HG03469 (cell line): ENCODE results near the gene C1orf115.
"Not testable (repeated sequence)": the region's sequence is repeated elsewhere in the genome, so short reads cannot be mapped to it uniquely, and the experiment has no call there.

Experiments used
- ATAC-seq: cut with Tn5 transposase; IDR thresholded peaks from one replicate; pipeline ENCODE4 v1.9.1; 2021; ENCODE audit warnings: mild to moderate bottlenecking, moderate library complexity, moderate number of reproducible peaks; ENCODE audit not compliant: unreplicated experiment

The C1orf115 gene

GRCh38 chr1:220690140-220691052, at the start of gene C1orf115:
C1orf115 (plus strand) TSS chr1:220690363; CDS start chr1:220690403, 40 bp downstream.
- peak; percentile 96 for ATAC-seq

- ATAC-seq, result no peak
Observed at GRCh38 chr1:220642285-220642684, 47.9 kb upstream of the C1orf115 start.

GRCh38 chr1:220652995-220653394, 37.2 kb upstream of the C1orf115 start:
- ATAC-seq, result no peak

- ATAC-seq, result peak; percentile 94
Observed at GRCh38 chr1:220655509-220655908, 34.7 kb upstream of the C1orf115 start.

GRCh38 chr1:220655961-220656740, 34.0 kb upstream of the C1orf115 start:
- ATAC-seq, result no peak

- ATAC-seq, result no peak
Observed at GRCh38 chr1:220666349-220666748, 23.8 kb upstream of the C1orf115 start.

- ATAC-seq, result no peak
Observed at GRCh38 chr1:220669005-220669404, 21.2 kb upstream of the C1orf115 start.

- ATAC-seq, result no peak
Observed at GRCh38 chr1:220670365-220670764, 19.8 kb upstream of the C1orf115 start.

- no peak for ATAC-seq
Observed at GRCh38 chr1:220673921-220674320, 16.2 kb upstream of the C1orf115 start.

GRCh38 chr1:220677251-220677650, 12.9 kb upstream of the C1orf115 start:
- ATAC-seq, result no peak

GRCh38 chr1:220680085-220680687, 10.0 kb upstream of the C1orf115 start:
- peak; percentile 96 for ATAC-seq

- ATAC-seq, result no peak
Observed at GRCh38 chr1:220681220-220681880, 8.8 kb upstream of the C1orf115 start.

- no peak for ATAC-seq
Observed at GRCh38 chr1:220682901-220683576, 7.1 kb upstream of the C1orf115 start.

GRCh38 chr1:220683716-220684115, 6.4 kb upstream of the C1orf115 start:
- not testable (repeated sequence) for ATAC-seq

- no peak for ATAC-seq
Observed at GRCh38 chr1:220684890-220685289, 5.3 kb upstream of the C1orf115 start.

- ATAC-seq, result no peak
Observed at GRCh38 chr1:220685879-220686278, 4.3 kb upstream of the C1orf115 start.

GRCh38 chr1:220687809-220688208, 2.4 kb upstream of the C1orf115 start:
- ATAC-seq, result no peak

GRCh38 chr1:220689666-220690065, 497 bp upstream of the C1orf115 start:
- no peak for ATAC-seq

GRCh38 chr1:220691053-220691684, 1.0 kb downstream of the C1orf115 start:
- no peak for ATAC-seq
